ENCODE measurements around the gene ZNF106.

Gene ZNF106

DNA sequence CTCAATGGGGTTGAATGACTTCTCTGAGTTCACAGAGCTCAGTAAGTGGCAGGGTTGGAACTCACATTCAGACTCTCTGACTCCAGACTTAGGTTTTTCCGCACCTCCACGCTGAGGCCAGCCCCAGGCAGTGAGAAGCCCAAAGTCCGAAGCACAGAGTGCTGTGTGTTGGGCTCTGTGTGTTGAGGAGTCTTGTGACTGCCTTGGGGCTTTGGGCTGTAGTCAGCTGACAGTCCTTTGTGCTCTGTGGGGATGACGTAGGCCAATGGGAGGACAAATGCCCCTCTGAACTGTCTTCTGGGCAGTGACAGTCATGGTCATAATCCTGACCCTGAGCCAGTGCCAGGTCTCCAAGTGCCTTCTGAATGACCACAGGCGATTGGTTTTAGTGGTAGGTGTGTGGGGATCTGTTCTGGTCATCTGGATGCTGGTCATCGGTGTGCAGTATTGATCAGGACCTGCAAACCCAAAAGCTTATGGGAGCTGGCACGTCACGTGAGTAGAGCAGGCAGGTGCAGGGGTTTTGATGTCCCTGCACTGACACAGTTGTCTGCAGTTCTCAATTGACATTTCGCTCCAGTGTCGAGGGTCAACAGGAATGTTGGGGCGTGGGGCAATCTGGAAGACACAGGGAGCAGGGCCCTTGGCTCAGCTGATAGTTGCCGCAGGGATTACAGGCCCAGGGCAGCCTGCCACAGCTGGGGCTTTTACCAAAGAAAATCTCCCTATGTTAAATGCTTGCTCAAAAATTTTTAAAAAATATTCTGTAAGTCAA is 86.3 kb downstream of the ZNF106 start:
- no peak for DNase-seq

DNA sequence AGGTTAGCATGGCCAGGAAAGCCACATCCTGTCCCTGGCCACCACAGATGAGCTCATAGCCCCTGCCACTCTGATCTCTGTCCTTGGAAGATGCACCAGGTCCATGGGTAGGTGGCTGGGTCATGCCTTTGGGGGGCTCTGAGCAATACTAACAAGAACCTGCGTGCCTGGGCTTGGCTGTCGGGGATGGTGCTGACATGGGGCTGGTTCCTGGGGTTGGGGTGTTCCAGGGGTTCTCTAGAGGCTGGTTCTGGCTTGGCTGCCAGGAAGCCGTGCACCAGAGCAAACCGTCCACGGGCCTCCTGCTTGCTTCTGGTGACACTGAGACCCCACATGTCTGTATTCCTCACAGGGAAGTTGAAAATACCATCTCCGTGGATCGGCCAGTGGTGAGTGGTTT is 87.6 kb downstream of the ZNF106 start:
- DNase-seq: no peak

DNA sequence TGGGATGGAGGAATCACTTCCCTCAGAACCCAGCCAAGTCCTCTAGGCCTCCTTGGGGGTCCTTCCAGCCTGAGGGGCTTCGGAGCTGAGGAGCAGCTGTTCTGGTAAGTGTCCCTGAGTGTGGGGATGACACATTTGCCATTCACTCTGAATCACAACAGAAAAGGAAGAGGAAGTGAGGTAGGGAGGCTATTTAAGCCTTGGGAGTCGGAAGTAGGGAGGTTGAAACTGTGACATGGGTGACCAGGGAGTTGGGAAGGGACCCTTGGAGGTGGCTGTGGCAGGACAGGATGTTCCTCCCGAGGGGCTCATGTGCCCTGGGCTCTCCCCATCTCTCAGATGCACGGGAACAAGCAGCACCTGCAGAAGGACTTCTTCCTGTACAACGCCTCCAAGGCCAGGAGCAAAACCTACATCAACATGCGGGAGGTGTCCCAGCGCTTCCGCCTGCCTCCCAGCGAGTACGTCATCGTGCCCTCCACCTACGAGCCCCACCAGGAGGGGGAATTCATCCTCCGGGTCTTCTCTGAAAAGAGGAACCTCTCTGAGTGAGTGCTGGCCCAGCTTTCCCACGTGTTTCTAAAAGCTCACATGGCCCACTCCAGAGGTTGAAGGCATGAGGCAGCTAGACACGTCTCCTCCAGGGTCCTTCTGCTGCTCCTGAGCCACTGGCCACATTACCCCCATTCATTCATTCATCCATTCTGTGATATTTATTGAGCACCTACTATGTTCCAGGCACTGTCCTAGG is 88.3 kb downstream of the ZNF106 start:
- DNase-seq: no peak

DNA sequence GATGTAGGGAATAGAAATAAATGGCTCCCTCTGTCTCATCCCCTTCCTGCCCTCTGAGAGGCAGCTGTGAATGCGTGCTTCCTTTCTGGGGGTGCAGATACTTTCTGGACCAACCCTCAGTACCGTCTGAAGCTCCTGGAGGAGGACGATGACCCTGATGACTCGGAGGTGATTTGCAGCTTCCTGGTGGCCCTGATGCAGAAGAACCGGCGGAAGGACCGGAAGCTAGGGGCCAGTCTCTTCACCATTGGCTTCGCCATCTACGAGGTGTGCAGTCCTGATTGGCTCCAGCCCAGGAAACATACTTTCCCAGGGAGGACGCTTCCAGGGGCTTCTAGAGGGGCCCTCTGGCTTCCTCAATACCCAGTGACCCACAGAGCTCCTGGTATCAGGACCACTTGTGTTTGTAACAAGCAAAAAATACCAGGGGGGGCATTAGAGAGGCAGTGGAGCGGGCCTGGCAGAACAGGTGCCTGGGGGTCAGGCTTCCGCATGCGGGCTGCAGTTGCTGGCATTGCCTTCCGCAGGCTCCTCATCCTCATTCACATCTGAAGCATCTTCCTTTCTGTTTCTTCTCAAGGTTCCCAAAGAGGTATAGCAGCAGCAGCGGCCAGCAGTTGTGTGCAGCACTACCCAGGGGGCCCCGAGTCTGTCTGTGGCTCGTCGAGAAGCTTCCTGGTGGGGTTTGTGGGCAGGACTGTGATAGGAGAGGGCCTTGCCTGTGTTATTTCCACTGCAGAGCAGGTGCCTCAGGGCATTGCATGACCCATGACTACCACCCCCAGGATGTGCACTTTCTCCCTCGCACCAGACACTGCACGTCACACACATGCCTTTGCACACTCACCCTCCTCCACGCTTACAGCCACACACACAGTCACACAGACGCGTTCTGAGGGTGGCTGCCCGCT is 89.1 kb downstream of the ZNF106 start:
- no peak for DNase-seq

DNA sequence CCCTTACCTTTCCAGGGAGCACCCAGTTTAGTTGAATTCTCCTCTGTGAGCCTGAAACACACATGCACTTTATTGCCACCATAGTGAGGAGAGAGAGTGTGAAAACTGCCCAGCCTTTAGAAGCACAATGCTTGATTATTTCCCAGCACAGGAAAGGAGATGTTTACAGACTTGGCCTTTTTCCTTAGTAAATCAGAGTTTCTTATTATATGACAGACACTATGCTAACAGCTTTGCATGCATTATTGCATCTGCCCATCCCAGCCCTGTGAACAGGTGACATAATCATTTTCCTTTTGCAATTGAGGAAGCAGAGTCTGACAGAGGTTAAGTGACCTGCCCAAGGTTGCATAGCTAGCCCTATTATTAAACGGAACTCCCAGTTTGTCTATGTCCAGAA is 95.1 kb downstream of the ZNF106 start:
- DNase-seq: no peak

GRCh38 chr15:42394106-42394505 is 96.8 kb downstream of the ZNF106 start:
- DNase-seq: no peak

DNA sequence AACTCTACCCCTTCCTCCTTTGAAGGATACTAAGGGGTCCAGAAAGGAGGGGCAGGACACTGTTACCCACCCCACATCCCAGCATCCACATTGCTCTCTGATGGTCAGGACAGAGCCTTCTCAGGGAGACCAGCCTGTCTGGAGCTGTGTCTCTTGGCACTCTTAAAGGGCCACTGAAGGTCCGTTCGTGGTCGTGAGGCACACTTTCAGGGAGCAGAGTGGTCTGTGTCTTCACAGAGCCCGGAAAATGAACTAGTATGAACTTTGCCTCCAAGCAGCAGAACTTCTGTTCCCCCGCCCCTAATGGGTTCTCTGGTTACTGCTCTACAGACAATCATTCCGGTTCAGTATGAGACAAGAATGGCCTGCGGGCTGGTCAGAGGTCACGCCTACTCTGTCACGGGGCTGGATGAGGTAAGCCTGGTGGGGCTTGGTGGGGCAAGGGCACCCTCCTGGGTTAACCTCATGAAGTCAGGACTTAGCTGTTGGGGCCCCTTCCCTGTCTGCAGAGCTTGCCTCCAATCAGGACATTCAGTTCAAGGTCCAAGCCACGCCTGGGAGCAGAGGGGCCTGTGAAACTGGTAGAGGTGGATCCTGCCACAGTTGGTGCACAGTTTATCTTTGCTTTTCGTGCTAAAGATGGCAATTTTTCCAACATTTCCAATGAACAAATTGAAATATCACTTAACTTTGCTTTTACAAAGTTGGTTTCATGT is 98.5 kb downstream of the ZNF106 start:
- no peak for DNase-seq

- DNase-seq: no peak
Observed at GRCh38 chr15:42387603-42388002, 103.3 kb downstream of the ZNF106 start.

DNA sequence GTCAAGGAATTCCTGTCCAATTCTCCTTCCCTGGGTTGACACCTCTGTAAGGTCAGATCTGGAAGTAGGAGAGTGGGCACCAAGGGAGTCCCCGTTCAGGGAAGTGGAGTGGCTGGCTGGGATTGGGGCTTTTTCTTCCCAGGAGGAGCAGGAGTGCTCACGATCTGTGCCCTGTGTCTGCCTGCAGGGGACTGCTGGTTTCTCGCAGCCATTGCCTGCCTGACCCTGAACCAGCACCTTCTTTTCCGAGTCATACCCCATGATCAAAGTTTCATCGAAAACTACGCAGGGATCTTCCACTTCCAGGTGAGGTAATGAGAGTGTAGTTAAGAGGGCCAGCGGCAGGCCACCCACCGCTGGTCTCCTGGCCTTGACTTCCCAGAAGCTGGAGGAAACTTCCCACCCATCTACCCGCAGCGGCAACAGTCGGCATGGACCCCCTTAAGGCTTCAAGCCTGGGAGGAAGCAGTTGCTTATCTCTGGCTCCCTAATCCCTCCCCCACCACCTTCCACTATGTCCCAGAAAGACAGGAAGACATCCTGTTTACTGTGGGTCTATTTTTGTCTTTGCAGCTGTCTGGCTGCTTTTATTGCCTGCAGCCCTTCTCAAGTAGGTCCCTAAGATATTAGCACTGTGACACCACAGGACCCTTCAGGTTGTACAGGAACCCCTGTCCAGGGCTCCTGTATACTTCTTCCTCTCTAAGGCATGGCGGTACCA is 104.8 kb downstream of the ZNF106 start:
- no peak for DNase-seq

DNA sequence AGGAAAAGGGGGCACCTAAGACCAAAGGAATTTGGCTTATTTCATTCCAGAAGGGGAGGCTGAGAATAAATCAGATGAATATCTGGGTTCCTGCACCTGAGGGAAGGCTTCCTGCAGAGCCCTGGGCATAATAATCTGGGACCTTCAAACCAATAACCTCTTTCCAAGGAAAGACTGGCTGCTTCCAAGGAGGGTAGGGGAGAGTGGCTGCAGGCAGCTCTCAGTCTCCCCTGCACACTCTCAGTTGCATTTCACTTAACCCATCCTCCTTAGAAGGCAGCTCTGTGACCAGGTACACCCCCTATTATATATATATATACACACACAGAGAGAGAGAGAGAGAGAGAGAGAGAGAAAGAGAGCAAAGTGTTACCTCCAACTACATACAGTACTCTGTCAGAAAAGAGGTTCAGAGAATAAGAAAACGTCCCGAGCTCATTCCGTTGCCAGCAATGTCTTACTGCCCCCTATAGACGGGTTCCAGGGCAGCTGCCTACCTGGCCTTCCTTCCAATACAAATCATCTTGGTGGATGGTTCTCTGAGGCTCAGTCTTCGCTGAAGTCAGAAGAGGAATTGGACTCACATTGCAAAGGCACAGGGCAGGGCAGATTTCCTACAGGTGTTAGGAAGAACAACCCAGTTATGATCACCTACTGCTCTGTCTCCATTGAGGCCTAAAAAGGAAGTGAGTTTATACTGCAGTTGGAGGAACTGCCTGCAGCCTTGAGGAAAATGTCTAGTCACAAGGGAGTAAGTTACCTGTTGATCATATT is 105.5 kb downstream of the ZNF106 start:
- no peak for DNase-seq

- no peak for DNase-seq
Observed at GRCh38 chr15:42384597-42384996, 106.3 kb downstream of the ZNF106 start.

- no peak for DNase-seq
Observed at GRCh38 chr15:42378011-42378410, 112.9 kb downstream of the ZNF106 start.

DNA sequence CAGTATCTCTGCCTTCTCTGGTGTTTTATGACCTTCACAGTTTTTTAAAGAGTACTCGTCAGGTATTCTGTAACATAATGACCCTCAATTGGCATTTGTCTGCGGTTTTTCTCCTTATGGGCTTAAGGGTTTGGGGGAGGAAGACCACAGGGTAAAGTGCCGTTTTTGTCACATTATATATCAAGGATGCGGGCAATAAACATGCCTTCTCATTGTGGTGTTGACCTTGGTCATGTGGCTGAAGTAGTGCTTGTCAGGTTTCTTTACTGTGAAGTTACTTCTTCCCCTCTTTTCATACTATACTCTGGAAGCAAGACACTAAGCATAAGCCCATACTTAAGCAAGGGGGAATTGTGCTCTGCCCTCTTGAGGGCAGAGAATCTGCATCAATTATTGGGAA is 115.0 kb downstream of the ZNF106 start:
- DNase-seq: no peak

- DNase-seq: no peak
Observed at GRCh38 chr15:42375252-42375651, 115.7 kb downstream of the ZNF106 start.

- no peak for DNase-seq
Observed at GRCh38 chr15:42374810-42375209, 116.1 kb downstream of the ZNF106 start.

GRCh38 chr15:42373936-42374335 is 117.0 kb downstream of the ZNF106 start:
- DNase-seq: no peak

GRCh38 chr15:42373274-42373673 is 117.7 kb downstream of the ZNF106 start:
- no peak for DNase-seq

GRCh38 chr15:42371096-42371495 is 119.8 kb downstream of the ZNF106 start:
- DNase-seq: no peak

DNA sequence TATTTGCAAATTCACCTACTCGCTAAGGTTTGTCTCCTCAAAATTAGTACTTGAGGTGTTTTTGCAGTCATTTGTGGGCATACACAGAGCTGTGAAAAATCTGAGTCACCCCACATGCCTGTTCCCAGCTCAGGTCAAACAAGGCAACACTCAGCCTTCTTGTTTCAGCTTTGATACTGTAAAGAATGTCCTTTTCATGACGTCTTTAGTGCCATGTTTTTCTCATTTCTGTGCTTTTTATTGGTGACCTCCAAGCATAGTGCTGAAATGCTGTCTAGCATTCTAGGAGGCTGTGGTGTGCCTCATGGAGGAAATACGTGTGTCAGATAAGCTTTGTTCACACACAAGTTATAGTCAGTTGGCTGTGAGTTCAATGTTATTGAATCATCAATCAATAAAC is 122.8 kb downstream of the ZNF106 start:
- no peak for DNase-seq

DNA sequence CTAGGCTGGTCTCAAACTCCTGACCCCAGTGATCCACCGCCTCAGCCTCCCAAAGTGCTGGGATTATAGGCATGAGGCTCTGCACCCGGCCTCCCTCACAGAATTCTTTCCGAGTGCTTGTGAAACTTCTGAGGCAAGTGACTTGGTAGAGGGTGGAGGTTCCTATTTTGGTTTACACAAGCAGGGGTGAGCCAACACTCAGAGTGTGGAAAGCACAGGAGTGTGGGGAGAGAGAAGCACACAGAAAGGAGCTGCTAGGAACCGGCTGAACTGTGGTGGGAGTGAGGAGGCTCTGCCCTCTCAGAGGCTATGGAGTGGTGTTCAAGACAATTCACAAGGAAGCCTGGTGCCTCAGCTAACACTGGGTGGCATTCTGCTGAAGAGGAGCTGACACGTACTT is 123.9 kb downstream of the ZNF106 start:
- no peak for DNase-seq

DNA sequence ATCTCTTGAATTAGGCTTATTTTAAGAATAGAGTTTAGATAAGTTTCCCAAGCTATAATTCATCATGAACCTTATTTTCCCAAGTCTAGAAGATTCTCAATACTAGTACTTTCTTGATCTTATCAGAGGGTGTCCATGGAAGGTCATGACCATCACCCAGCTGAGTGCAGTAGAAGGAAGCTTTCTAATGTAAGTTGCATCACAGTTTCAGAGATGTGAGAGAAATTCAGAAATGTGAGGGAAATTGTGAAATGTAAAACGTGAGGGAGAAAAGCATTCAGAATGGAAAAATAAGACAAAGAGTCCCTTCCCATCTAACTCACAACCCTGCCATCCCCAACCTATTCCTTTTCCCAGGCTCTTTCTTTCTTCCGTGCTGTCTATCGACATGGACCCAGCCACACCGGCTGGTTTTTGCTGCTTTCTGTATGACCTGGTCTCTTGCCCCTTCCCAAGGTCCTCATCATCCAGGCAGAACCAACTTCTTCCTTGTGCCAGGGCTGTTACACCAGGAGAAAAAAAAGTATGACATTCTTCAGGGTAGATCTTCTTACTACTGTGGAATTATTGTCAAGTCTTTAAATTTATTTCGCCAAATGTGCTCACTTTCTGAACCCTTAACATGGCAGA is 124.9 kb downstream of the ZNF106 start:
- DNase-seq: no peak

Measured in NCI-H510A (cell line).